Pancreas (tissue), 10 donors: ENCODE results near the gene WDR5. TPM values are rescaled to one million over a fixed set of nuclear protein-coding genes. Genes with fewer than 3 reads are reported as not detected.

Experiments used
- ATAC-seq, 4 donors: fragments of 200-7000 bp; cut with Tn5 transposase; one replicate each; pipeline versions ENCODE4 v1.8.0 to v1.9.1; 2020; ENCODE audit warnings: mild to moderate bottlenecking in 4 of 4, moderate library complexity in 4 of 4
- DNase-seq, 6 donors: peaks; one replicate each; pipeline ENCODE4 v3.0.0-alpha.2; 2020
- FAIRE-seq: peaks from 2 replicates; lab custom pipeline; 2012; peaks lifted over from hg19 to GRCh38; lab: Jason Lieb, UNC
- H3K27ac ChIP-seq, 4 donors: fragments of 200-600 bp; sonication (generic); 1 replicate in 3 of 4; 2 replicates in 1 of 4; pipeline versions ENCODE4 v1.5.0 to v1.8.0; 2020
- H3K27me3 ChIP-seq, 4 donors: fragments of 200-600 bp; one replicate each; pipeline ENCODE4 v1.8.0; 2021
- H3K36me3 ChIP-seq, 3 donors: fragments of 200-600 bp; sonication (generic) in 1 of 3; one replicate each; pipeline versions ENCODE4 v1.5.0 to v1.8.0; 2020 to 2021
- H3K4me1 ChIP-seq, 3 donors: fragments of 200-600 bp; one replicate each; pipeline ENCODE4 v1.8.0; 2021
- H3K4me3 ChIP-seq, 4 donors: fragments of 200-600 bp; sonication (generic) in 2 of 4; one replicate each; pipeline versions ENCODE4 v1.5.0 to v1.8.0; 2020 to 2021
- H3K9me3 ChIP-seq, 4 donors: fragments of 200-600 bp; one replicate each; pipeline ENCODE4 v1.8.0; 2021
- WGBS, 2 donors: extraction: QIAGEN DNeasy Blood & Tissue Kit; methylation state at CpG; one replicate each; pipeline ENCODE4 v1.1.7; 2013; 5-methylcytosine and 5-hydroxymethylcytosine counted together
- intact Hi-C, 3 donors: fragments of 100-400 bp; cut with DNase I; formaldehyde crosslinking; loops; one replicate each; pipeline versions ENCODE4 v1.11.1 to v1.14.2; 2022
- polyA plus RNA-seq, 2 donors: library from polyadenylated mRNA; stranded (reverse); fragments of 200-250 nt; gene quantifications; one replicate each; pipeline ENCODE4 v1.2.3, GENCODE V29; 2013
- total RNA-seq, 6 donors: library from RNA; stranded (reverse); fragmentation: NEBNext Ultra II Directional in 4 of 6; extraction: Animal tissue kit (Norgen Biotek cat#: 25700) in 4 of 6; gene quantifications; one replicate each; pipeline versions ENCODE4 v1.2.1 to v1.2.4, GENCODE V29; 2021 to 2023
- TF ChIP-seq, protein P1 (sequence below), 4 donors: fragments of 200-600 bp; sonication (generic) in 3 of 4; IDR thresholded peaks; one replicate each; pipeline versions ENCODE4 v1.5.0 to v1.8.0; 2021; ENCODE audit warnings: antibody characterized with exemption in 4 of 4
- donor health status: healthy with polysubstance abuse.
- donor health status: DM: no; HTN: no; CAD: no; lungs with moderate emphysema.
- donor health status: DM: no; HTN: no; CAD: no.
- donor health status: control.
- donor health status: control.
- donor health status: Bipolar disorder and iron deficiency.
- donor health status: DM: yes; HTN: yes; CAD: no.
- donor health status: DM: no; HTN: no; CAD: no.
- donor health status: DM: no; HTN: no; CAD: no.
- donor health status: DM: yes; HTN: yes; CAD: no.

The WDR5 gene
- total and polyA plus RNA-seq, 8 donors, result 14.0 to 26.1 (median 16.5) TPM

GRCh38 chr9:134178394-134178767 is 42.5 kb downstream of the WDR5 start:
- ATAC-seq, result no peak
- intact Hi-C loops, result loop anchor here in 1 of 3 donors (10.0 kb wide), 1 partner anchor 146 kb away; the partner anchor contains the start of gene RXRA
- Histone ChIP-seq H3K4me3 (no peak overlapping the region), H3K4me1 (no peaks in the 10 kb centered on the region), H3K36me3 (no peaks in the 10 kb centered on the region), H3K9me3 (no peaks in the 10 kb centered on the region), H3K27me3 (peaks cover 0 to 5% (median 0%) of the 10 kb centered on the region in 4 donors), H3K27ac (no peak overlapping the region)
- DNase-seq, result peak in 3 of 6 donors; percentile 10 to 54 (median 11)
- TF ChIP-seq, protein P1, sequence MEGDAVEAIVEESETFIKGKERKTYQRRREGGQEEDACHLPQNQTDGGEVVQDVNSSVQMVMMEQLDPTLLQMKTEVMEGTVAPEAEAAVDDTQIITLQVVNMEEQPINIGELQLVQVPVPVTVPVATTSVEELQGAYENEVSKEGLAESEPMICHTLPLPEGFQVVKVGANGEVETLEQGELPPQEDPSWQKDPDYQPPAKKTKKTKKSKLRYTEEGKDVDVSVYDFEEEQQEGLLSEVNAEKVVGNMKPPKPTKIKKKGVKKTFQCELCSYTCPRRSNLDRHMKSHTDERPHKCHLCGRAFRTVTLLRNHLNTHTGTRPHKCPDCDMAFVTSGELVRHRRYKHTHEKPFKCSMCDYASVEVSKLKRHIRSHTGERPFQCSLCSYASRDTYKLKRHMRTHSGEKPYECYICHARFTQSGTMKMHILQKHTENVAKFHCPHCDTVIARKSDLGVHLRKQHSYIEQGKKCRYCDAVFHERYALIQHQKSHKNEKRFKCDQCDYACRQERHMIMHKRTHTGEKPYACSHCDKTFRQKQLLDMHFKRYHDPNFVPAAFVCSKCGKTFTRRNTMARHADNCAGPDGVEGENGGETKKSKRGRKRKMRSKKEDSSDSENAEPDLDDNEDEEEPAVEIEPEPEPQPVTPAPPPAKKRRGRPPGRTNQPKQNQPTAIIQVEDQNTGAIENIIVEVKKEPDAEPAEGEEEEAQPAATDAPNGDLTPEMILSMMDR (IDR thresholded peaks at IDR 0.05), result no peak
- 59 to 70% methylated on average over 9 of the region's 9 CpGs for WGBS, 2 donors
- no peak for FAIRE-seq

GRCh38 chr9:134178768-134179551 is 43.1 kb downstream of the WDR5 start:
- ATAC-seq (peak in 3 of 4 donors; percentile 26 to 50 (median 40)), FAIRE-seq (no peak)
- no peak overlapping the region for H3K4me3 ChIP-seq

GRCh38 chr9:134179595-134179917 is 43.7 kb downstream of the WDR5 start:
- no peak for ATAC-seq
- TF ChIP-seq, protein P1 (IDR thresholded peaks at IDR 0.05), result no peak
- peak in 1 of 6 donors; percentile 55 for DNase-seq
- no peak for FAIRE-seq
- Histone ChIP-seq H3K9me3 (no peaks in the 10 kb centered on the region), H3K27ac (no peak overlapping the region), H3K27me3 (peaks cover 0 to 5% (median 0%) of the 10 kb centered on the region in 4 donors), H3K36me3 (no peaks in the 10 kb centered on the region), H3K4me1 (no peaks in the 10 kb centered on the region), H3K4me3 (no peak overlapping the region)
- intact Hi-C loops, result loop anchor here in 1 of 3 donors (10.0 kb wide), 1 partner anchor 145 kb away; the partner anchor contains the start of gene RXRA
- WGBS, 2 donors, result 63 to 67% methylated on average over 6 of the region's 6 CpGs

More at GRCh38 chr9:134178768-134179551, 43.1 kb downstream of the WDR5 start:
- intact Hi-C loops, result loop anchor here in 1 of 3 donors (10.0 kb wide), 1 partner anchor 146 kb away; the partner anchor contains the start of gene RXRA
- H3K4me1 ChIP-seq, result no peaks in the 10 kb centered on the region
- peaks cover 0 to 5% (median 0%) of the 10 kb centered on the region in 4 donors for H3K27me3 ChIP-seq
- no peak overlapping the region for H3K27ac ChIP-seq
- whole genome bisulfite sequencing, 2 donors, result 29 to 35% methylated on average over 30 of the region's 30 CpGs
- H3K9me3 ChIP-seq, result no peaks in the 10 kb centered on the region
- DNase-seq, result peak in 5 of 6 donors; percentile 15 to 67 (median 22)
- H3K36me3 ChIP-seq, result no peaks in the 10 kb centered on the region
- TF ChIP-seq, protein P1 (IDR thresholded peaks at IDR 0.05), result no peak

DNA sequence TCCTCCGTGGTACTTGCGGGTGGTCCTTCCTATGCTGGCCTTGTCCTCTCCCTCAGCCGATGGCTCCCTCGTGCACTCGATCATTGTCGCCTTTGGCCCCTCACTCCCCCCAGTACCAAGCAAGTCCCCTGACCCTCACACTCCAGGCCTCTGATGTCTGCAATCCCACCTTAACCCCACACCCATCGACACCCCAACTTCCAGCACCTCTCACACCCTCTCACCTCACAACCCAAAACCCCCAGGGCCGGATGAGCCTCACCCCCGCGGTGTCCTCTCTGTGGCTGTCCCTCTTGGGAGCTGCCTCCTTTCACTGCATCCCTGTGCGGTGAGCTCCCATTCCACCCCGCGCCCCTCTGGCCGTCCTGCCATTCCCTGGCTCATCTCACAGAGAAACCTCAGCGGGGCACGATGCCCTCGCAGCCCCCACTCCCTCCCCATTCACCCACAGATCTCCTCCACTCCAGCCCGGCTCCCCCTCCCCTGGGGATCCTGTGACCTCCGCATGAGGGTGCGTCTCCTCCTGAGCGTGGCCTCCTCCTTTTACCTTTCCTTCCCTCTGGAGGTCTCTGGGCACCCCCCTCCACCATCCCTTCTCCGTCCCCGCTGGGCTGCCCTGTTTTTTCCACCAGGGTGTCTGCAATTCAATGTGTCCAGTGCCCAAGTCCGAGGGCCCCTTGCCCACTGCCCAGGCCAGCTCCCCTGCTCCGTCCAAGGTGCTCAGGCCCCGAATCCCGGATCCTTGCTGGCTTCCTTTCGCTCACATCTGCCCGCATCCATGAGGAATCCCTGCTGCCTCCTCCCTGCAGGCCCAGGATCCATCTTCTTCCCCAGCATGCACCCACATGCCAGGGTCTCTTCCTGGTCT is 44.3 kb downstream of the WDR5 start:
- FAIRE-seq (no peak), DNase-seq (peak in 3 of 6 donors; percentile 14 to 60 (median 53)), ATAC-seq (no peak)
- WGBS, 2 donors, result 70 to 84% methylated on average over 29 of the region's 29 CpGs
- Histone ChIP-seq H3K27me3 (peaks cover 0 to 5% (median 0%) of the 10 kb centered on the region in 4 donors), H3K9me3 (no peaks in the 10 kb centered on the region), H3K27ac (no peak overlapping the region), H3K4me1 (no peaks in the 10 kb centered on the region), H3K36me3 (no peaks in the 10 kb centered on the region), H3K4me3 (no peak overlapping the region)
- TF ChIP-seq, protein P1 (IDR thresholded peaks at IDR 0.05), result no peak
- intact Hi-C loops, result loop anchor here in 1 of 3 donors (10.0 kb wide), 1 partner anchor 145 kb away; the partner anchor contains the start of gene RXRA
